Kidney (tissue), 14 donors: ENCODE data around the gene DIS3. TPM values are rescaled to one million over a fixed set of nuclear protein-coding genes. Genes with fewer than 3 reads are reported as not detected.
"Not testable (repeated sequence)": the region's sequence is repeated elsewhere in the genome, so short reads cannot be mapped to it uniquely, and the experiment has no call there.

Experiments used
- DNase-seq, 5 donors: peaks; one replicate each; pipeline ENCODE4 v3.0.0-alpha.2; 2013 to 2020
- FAIRE-seq: peaks from 2 replicates; lab custom pipeline; 2012; peaks lifted over from hg19 to GRCh38; lab: Jason Lieb, UNC
- H3K27ac ChIP-seq, 2 donors: one replicate each; pipeline ENCODE4 v1.7.0; 2013; ENCODE audit warnings: low read depth in 2 of 2, low read length in 2 of 2, inconsistent platforms in 1 of 2
- H3K27me3 ChIP-seq: one replicate; pipeline ENCODE4 v1.7.1; 2013; ENCODE audit warnings: low read length, inconsistent platforms; ENCODE audit not compliant: control insufficient read depth, insufficient read depth
- H3K36me3 ChIP-seq, 3 donors: one replicate each; pipeline versions ENCODE4 v1.7.0 to v1.7.1; 2013; ENCODE audit warnings: low read length in 3 of 3, control low read depth in 1 of 3, inconsistent platforms in 1 of 3; ENCODE audit not compliant: insufficient read depth in 3 of 3, control insufficient read depth in 2 of 3
- H3K4me1 ChIP-seq, 3 donors: one replicate each; pipeline versions ENCODE4 v1.7.0 to v1.7.1; 2013; ENCODE audit warnings: low read length in 3 of 3, inconsistent platforms in 1 of 3, low read depth in 1 of 3; ENCODE audit not compliant: control insufficient read depth in 2 of 3, insufficient read depth in 2 of 3
- H3K4me3 ChIP-seq, 3 donors: one replicate each; pipeline versions ENCODE4 v1.7.0 to v1.8.1; 2013; ENCODE audit warnings: low read length in 3 of 3, control low read depth in 1 of 3, inconsistent platforms in 1 of 3
- H3K9ac ChIP-seq, 3 donors: one replicate each; pipeline versions ENCODE4 v1.7.0 to v1.7.1; 2013; ENCODE audit warnings: low read length in 3 of 3, control low read depth in 1 of 3, inconsistent platforms in 1 of 3
- H3K9me3 ChIP-seq, 3 donors: one replicate each; pipeline versions ENCODE4 v1.7.0 to v1.7.1; 2013; ENCODE audit warnings: low read length in 3 of 3, control low read depth in 1 of 3, inconsistent platforms in 1 of 3; ENCODE audit not compliant: control insufficient read depth in 2 of 3, insufficient read depth in 1 of 3
- CTCF ChIP-seq: IDR thresholded peaks from 3 replicates; pipeline ENCODE4 v1.5.1; 2012; ENCODE audit warnings: mild to moderate bottlenecking, moderate library complexity, borderline replicate concordance; ENCODE audit not compliant: insufficient read depth; ENCODE audit errors: extremely low read depth
- intact Hi-C: fragments of 100-400 bp; cut with DNase I; formaldehyde crosslinking; loops from one replicate; pipeline ENCODE4 v1.11.1; 2022
- polyA plus RNA-seq: library from polyadenylated mRNA; stranded (reverse); fragments of 350-450 nt; fragmentation: Illumina TruSeq; extraction: RNeasy Lipid Tissue Mini Kit (QIAGEN cat#74804); gene quantifications from one replicate; pipeline ENCODE4 v1.2.3, GENCODE V29; 2014; ENCODE audit warnings: low read depth, low replicate concordance; ENCODE audit not compliant: insufficient read depth
- total RNA-seq: library from RNA; stranded (reverse); fragmentation: NEBNext Ultra II Directional; extraction: Animal tissue kit (Norgen Biotek cat#: 25700); gene quantifications from one replicate; pipeline ENCODE4 v1.2.1, GENCODE V29; 2021
- donor health status: control.
- donor health status: control.
- donor health status: control.
- donor health status: control.
- donor health status: control.
- donor health status: DM: yes; HTN: yes; CAD: no.
- donor health status: Normal renal cell carcinoma (clear cell type).

Gene DIS3
- total and polyA plus RNA-seq, 2 donors from 2014 or later, result 7.5 to 29.8 TPM

- peak within 1 kb of the TSS; percentile 68 to 93 (median 77) for H3K9ac ChIP-seq
- H3K27ac ChIP-seq, result peak within 1 kb of the TSS in 1 of 2 donors; percentile 36
- no peaks in the 10 kb centered on the region for H3K9me3 ChIP-seq
- no peaks in the 10 kb centered on the region for H3K27me3 ChIP-seq
- intact Hi-C loops, result no loop called here
- H3K4me1 ChIP-seq, result peaks cover 0 to 7% (median 2%) of the 10 kb centered on the region in 3 donors
- no peak for TF ChIP-seq CTCF
- no peaks in the 10 kb centered on the region for H3K36me3 ChIP-seq
- FAIRE-seq, result peak; percentile 97
- peak within 1 kb of the TSS; percentile 85 to 91 (median 90) for H3K4me3 ChIP-seq
- peak; percentile 97 to 99 (median 98) for DNase-seq
Measured at GRCh38 chr13:72727417-72728289, 54.0 kb downstream of the DIS3 start, which contains the start of the genes BORA and MZT1. Gene BORA (plus strand): TSS chr13:72727923. CDS start chr13:72728941, 1,018 bp downstream. Gene MZT1 (minus strand): TSS chr13:72727629. CDS start chr13:72727602, 27 bp downstream.

- no peaks in the 10 kb centered on the region for H3K36me3 ChIP-seq
- no peaks in the 10 kb centered on the region for H3K9me3 ChIP-seq
- FAIRE-seq, result no peak
- no peak for TF ChIP-seq CTCF
- intact Hi-C loops, result no loop called here
- H3K4me3 ChIP-seq, result peak overlapping the region; percentile 85 to 91 (median 90)
- peaks cover 0 to 7% (median 2%) of the 10 kb centered on the region in 3 donors for H3K4me1 ChIP-seq
- peak overlapping the region in 1 of 2 donors; percentile 36 for H3K27ac ChIP-seq
- peak in 4 of 5 donors; percentile 39 to 87 (median 66) for DNase-seq
- H3K9ac ChIP-seq, result peak overlapping the region; percentile 68 to 93 (median 77)
- no peaks in the 10 kb centered on the region for H3K27me3 ChIP-seq
Measured at GRCh38 chr13:72726726-72727416, 54.8 kb downstream of the DIS3 start.

GRCh38 chr13:72726185-72726584 lies 55.5 kb downstream of the DIS3 start:
- H3K27me3 ChIP-seq, H3K9me3 ChIP-seq, H3K4me1 ChIP-seq, FAIRE-seq, H3K27ac ChIP-seq, DNase-seq, intact Hi-C loops, H3K36me3 ChIP-seq: not testable (repeated sequence)
- Histone ChIP-seq H3K4me3 (peak overlapping the region; percentile 85 to 91 (median 90)), H3K9ac (peak overlapping the region in 1 of 3 donors; percentile 48)
